ENCODE results near the gene GAL3ST2. TPM values are rescaled to one million over a fixed set of nuclear protein-coding genes. Genes with fewer than 3 reads are reported as not detected.
"Not testable (repeated sequence)": the region's sequence is repeated elsewhere in the genome, so short reads cannot be mapped to it uniquely, and the experiment has no call there.

The GAL3ST2 gene
- total RNA-seq, 1 donor: 0.43 TPM

DNA sequence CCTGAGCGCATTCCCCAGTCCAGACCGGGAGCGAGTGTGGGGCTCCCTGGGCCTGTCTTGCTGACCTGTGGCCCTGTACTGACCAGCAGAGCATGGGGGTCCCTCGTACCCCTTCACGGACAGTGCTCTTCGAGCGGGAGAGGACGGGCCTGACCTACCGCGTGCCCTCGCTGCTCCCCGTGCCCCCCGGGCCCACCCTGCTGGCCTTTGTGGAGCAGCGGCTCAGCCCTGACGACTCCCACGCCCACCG, 37.7 kb downstream of the GAL3ST2 start:
- TF ChIP-seq, protein P1, sequence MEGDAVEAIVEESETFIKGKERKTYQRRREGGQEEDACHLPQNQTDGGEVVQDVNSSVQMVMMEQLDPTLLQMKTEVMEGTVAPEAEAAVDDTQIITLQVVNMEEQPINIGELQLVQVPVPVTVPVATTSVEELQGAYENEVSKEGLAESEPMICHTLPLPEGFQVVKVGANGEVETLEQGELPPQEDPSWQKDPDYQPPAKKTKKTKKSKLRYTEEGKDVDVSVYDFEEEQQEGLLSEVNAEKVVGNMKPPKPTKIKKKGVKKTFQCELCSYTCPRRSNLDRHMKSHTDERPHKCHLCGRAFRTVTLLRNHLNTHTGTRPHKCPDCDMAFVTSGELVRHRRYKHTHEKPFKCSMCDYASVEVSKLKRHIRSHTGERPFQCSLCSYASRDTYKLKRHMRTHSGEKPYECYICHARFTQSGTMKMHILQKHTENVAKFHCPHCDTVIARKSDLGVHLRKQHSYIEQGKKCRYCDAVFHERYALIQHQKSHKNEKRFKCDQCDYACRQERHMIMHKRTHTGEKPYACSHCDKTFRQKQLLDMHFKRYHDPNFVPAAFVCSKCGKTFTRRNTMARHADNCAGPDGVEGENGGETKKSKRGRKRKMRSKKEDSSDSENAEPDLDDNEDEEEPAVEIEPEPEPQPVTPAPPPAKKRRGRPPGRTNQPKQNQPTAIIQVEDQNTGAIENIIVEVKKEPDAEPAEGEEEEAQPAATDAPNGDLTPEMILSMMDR (IDR thresholded peaks at IDR 0.05; ENCODE audit: insufficient read depth, low read depth, low read length): no peak
- no peak overlapping the region for H3K4me3 ChIP-seq (ENCODE audit: low read depth, low read length)
- DNase-seq (ENCODE audit: low read depth): no peak

DNA sequence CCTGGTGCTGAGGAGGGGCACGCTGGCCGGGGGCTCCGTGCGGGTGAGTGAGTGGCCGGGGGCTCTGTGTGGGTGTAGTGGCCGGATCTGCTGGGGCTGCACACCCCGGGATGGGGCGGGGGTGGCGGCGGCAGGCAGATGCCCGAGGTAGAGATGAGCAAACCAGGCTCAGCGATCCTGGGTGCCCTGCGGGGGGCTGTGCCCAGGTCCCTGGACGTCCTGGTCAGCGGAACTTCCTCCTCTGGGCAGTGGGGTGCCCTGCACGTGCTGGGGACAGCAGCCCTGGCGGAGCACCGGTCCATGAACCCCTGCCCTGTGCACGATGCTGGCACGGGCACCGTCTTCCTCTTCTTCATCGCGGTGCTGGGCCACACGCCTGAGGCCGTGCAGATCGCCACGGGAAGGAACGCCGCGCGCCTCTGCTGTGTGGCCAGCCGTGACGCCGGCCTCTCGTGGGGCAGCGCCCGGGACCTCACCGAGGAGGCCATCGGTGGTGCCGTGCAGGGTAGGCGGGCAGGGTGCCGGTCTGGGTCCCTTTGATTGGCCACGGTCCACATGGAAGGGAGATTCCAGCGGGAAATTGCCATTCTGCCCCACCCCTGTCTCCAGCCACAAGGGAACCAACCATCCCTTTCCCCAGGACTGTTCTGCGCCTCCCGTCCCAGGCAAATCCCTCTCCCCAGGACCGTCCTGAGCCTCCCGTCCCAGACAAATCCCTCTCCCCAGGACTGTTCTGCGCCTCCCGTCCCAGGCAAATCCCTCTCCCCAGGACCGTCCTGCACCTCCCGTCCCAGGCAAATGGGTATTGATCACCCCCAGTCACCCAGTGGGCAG, 38.2 kb downstream of the GAL3ST2 start:
- no peak for DNase-seq (ENCODE audit: low read depth)
- TF ChIP-seq, protein P1 (IDR thresholded peaks at IDR 0.05; ENCODE audit: insufficient read depth, low read depth, low read length): no peak

DNA sequence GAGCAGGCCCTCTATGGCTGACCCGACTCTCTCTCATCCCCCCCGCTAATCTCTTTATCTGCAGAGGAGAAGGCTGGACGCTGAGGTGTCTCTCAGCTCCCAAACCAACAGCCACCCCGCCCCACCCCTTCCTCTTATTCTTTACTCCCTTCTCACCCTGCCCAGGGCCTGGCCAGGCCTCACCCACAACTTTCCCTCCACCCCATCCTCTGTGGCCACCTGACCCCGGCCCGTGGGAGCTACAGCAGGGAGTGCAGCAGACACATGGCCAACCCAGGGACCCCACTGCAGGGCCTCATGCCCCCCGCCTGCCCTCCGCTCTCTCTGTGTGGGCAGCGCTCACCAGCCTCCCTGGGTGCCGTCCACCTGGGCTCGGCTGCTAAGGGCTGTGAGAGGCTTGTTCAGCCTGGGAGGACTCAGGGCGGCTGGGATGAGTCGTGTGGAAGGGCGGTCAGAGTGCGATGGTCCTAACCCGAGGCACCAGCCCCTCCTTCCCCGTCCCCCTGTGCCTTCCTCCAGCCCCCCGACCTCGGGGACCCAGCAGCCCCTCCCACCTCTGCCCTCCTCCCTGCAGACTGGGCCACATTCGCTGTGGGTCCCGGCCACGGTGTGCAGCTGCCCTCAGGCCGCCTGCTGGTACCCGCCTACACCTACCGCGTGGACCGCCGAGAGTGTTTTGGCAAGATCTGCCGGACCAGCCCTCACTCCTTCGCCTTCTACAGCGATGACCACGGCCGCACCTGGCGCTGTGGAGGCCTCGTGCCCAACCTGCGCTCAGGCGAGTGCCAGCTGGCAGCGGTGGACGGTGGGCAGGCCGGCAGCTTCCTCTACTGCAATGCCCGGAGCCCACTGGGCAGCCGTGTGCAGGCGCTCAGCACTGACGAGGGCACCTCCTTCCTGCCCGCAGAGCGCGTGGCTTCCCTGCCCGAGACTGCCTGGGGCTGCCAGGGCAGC, 39.1 kb downstream of the GAL3ST2 start:
- no peak for DNase-seq (ENCODE audit: low read depth)
- H3K4me3 ChIP-seq (ENCODE audit: low read depth, low read length): no peak overlapping the region
- TF ChIP-seq, protein P1 (IDR thresholded peaks at IDR 0.05; ENCODE audit: insufficient read depth, low read depth, low read length): no peak

More for the DNA sequence above, 38.2 kb downstream of the GAL3ST2 start:
- no peak overlapping the region for H3K4me3 ChIP-seq (ENCODE audit: low read depth, low read length)

DNA sequence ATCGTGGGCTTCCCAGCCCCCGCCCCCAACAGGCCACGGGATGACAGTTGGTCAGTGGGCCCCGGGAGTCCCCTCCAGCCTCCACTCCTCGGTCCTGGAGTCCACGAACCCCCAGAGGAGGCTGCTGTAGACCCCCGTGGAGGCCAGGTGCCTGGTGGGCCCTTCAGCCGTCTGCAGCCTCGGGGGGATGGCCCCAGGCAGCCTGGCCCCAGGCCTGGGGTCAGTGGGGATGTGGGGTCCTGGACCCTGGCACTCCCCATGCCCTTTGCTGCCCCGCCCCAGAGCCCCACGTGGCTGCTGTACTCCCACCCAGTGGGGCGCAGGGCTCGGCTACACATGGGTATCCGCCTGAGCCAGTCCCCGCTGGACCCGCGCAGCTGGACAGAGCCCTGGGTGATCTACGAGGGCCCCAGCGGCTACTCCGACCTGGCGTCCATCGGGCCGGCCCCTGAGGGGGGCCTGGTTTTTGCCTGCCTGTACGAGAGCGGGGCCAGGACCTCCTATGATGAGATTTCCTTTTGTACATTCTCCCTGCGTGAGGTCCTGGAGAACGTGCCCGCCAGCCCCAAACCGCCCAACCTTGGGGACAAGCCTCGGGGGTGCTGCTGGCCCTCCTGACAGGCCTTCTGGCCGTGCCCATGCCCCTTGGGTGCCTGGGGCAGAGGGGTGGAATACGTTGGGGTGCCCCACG, 40.0 kb downstream of the GAL3ST2 start:
- TF ChIP-seq, protein P1 (IDR thresholded peaks at IDR 0.05; ENCODE audit: insufficient read depth, low read depth, low read length): no peak
- no peak overlapping the region for H3K4me3 ChIP-seq (ENCODE audit: low read depth, low read length)
- DNase-seq (ENCODE audit: low read depth): no peak

DNA sequence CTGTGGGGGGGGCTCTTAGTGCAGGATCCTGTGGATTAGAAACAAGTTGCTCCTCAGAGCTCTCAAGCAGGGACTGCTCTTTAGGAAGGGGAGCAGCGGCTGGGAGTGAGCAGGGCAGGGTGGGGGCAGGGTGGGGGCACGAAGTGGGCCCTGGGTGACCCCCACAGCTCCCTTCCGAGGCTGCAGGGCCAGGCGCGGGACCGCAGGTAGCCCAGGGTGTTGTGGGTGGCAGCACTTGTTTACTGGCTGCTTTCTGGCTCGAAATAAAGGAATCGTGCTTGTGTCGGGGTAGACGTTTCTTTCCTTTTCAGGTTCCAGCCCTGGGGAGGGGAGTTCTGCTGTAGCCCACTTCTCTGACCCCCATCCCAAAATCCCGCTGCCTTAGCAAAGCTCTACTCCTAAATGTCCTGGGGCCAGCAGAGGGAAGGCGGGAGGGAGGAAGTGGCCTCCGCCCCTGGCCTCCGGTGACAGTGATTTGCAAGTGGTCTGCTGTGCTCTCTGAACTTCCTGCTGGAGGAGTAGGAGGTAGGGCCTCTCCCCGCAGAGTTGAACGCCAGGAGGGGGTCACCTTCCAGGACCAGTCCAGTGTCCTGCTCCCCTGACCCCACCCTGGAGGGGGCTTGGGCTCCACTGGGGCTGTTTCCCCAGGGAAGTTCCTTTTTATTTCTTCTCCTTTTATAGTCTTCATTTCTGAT, 40.7 kb downstream of the GAL3ST2 start:
- no peak overlapping the region for H3K4me3 ChIP-seq (ENCODE audit: low read depth, low read length)
- TF ChIP-seq, protein P1 (IDR thresholded peaks at IDR 0.05; ENCODE audit: insufficient read depth, low read depth, low read length): no peak
- no peak for DNase-seq (ENCODE audit: low read depth)

DNA sequence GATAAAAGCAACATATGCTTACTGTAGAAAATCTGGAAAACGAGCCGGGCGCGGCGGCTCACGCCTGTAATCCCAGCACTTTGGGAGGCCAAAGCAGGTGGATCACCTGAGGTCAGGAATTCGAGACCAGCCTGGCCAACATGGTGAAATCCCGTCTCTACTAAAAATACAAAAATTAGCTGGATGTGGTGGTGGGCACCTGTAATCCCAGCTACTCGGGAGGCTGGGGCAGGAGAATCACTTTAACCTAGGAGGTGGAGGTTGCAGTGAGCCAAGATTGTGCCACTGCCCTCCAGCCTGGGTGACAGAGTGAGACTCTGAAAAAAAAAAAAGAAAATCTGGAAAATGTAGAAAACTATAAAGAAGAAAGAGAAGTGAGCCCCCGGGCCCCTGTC, 41.2 kb downstream of the GAL3ST2 start:
- not testable (repeated sequence) for DNase-seq (ENCODE audit: low read depth); H3K4me3 ChIP-seq (ENCODE audit: low read depth, low read length)

All from fibroblast of villous mesenchyme (primary cell).